Testis (tissue), 2 donors: ENCODE measurements around the gene CALML5.

Experiments used
- CTCF ChIP-seq, 3 experiments: fragments of 450-650 bp in 2 of 3; fragments of 200-600 bp in 1 of 3; sonication (generic) in 1 of 3; IDR thresholded peaks; one replicate each; pipeline ENCODE4 v1.5.1; 2016 to 2019; ENCODE audit warnings: antibody characterized with exemption in 3 of 3, mild to moderate bottlenecking in 2 of 3, moderate library complexity in 1 of 3
- POLR2A ChIP-seq: fragments of 450-650 bp; IDR thresholded peaks from one replicate; pipeline ENCODE4 v1.6.1; 2017; ENCODE audit warnings: antibody characterized with exemption, mild to moderate bottlenecking, moderate library complexity

GRCh38 chr10:5491477-5491876 lies 7.9 kb downstream of the CALML5 start:
- TF ChIP-seq CTCF (IDR thresholded peaks at IDR 0.05), result no peak
- TF ChIP-seq POLR2A, result no peak
